GM23248 (cell line): ENCODE results near the gene DCAF4L1.

Source experiments
- EZH2 ChIP-seq: fragments of 200-600 bp; sonication (generic); IDR thresholded peaks from 2 replicates; pipeline ENCODE4 v1.6.1; 2018; ENCODE audit warnings: antibody characterized with exemption, mild to moderate bottlenecking; ENCODE audit not compliant: insufficient read depth, poor library complexity, severe bottlenecking
- EZH2phosphoT487 ChIP-seq: fragments of 200-600 bp; sonication (generic); IDR thresholded peaks from 2 replicates; pipeline ENCODE4 v1.6.1; 2018; ENCODE audit warnings: antibody characterized with exemption, moderate library complexity, mild to moderate bottlenecking, low read depth; ENCODE audit not compliant: insufficient read depth

GRCh38 chr4:41976775-41977516 is 4.6 kb upstream of the DCAF4L1 start:
- no peak for TF ChIP-seq EZH2
- TF ChIP-seq EZH2phosphoT487: no peak
